Vagina (tissue), 2 donors: Measurements from ENCODE around the gene PCDHGA1. TPM values are rescaled to one million over a fixed set of nuclear protein-coding genes. Genes with fewer than 3 reads are reported as not detected.

Experiments
- DNase-seq, 2 donors: peaks; one replicate each; pipeline ENCODE4 v3.0.0-alpha.2; 2017; ENCODE audit errors: extremely low spot score in 2 of 2
- H3K27ac ChIP-seq: fragments of 200-600 bp; sonication (generic); one replicate; pipeline ENCODE4 v1.5.1; 2019
- H3K27me3 ChIP-seq: fragments of 200-600 bp; sonication (generic); one replicate; pipeline ENCODE4 v1.5.1; 2019
- H3K36me3 ChIP-seq, 2 donors: fragments of 200-600 bp; sonication (generic); one replicate each; pipeline ENCODE4 v1.5.1; 2017 to 2019
- H3K4me1 ChIP-seq: fragments of 200-600 bp; sonication (generic); one replicate; pipeline ENCODE4 v1.5.1; 2019
- H3K4me3 ChIP-seq, 2 donors: fragments of 200-600 bp; sonication (generic); 1 replicate in 1 of 2; 2 replicates in 1 of 2; pipeline ENCODE4 v1.5.1; 2016 to 2019
- H3K9me3 ChIP-seq: fragments of 200-600 bp; sonication (generic); one replicate; pipeline ENCODE4 v1.5.1; 2019
- POLR2A ChIP-seq, 2 donors: fragments of 450-650 bp; IDR thresholded peaks; one replicate each; pipeline ENCODE4 v1.6.1; 2017; ENCODE audit warnings: antibody characterized with exemption in 2 of 2, mild to moderate bottlenecking in 2 of 2, moderate library complexity in 2 of 2
- POLR2AphosphoS5 ChIP-seq, 2 donors: sonication (generic); formaldehyde crosslinking; IDR thresholded peaks; one replicate each; pipeline ENCODE4 v1.9.0; 2017; ENCODE audit warnings: antibody characterized with exemption in 2 of 2, mild to moderate bottlenecking in 2 of 2, low read depth in 1 of 2; ENCODE audit not compliant: insufficient read depth in 1 of 2
- intact Hi-C: fragments of 100-400 bp; cut with DNase I; formaldehyde crosslinking; loops from one replicate; pipeline ENCODE4 v1.15.1; 2023
- total RNA-seq: library from RNA; depleted of rRNA; stranded (reverse); fragments of >200 nt; gene quantifications from one replicate; pipeline ENCODE4 v1.2.3, GENCODE V29; 2016
- TF ChIP-seq, protein P1 (sequence below), 3 experiments: fragments of 450-650 bp in 2 of 3; fragments of 200-600 bp in 1 of 3; sonication (generic) in 1 of 3; IDR thresholded peaks; one replicate each; pipeline ENCODE4 v1.5.1; 2017 to 2019; ENCODE audit warnings: antibody characterized with exemption in 3 of 3, mild to moderate bottlenecking in 2 of 3, moderate library complexity in 2 of 3

PCDHGA1 gene
- total RNA-seq, 1 donor from 2014 or later = not detected

DNA sequence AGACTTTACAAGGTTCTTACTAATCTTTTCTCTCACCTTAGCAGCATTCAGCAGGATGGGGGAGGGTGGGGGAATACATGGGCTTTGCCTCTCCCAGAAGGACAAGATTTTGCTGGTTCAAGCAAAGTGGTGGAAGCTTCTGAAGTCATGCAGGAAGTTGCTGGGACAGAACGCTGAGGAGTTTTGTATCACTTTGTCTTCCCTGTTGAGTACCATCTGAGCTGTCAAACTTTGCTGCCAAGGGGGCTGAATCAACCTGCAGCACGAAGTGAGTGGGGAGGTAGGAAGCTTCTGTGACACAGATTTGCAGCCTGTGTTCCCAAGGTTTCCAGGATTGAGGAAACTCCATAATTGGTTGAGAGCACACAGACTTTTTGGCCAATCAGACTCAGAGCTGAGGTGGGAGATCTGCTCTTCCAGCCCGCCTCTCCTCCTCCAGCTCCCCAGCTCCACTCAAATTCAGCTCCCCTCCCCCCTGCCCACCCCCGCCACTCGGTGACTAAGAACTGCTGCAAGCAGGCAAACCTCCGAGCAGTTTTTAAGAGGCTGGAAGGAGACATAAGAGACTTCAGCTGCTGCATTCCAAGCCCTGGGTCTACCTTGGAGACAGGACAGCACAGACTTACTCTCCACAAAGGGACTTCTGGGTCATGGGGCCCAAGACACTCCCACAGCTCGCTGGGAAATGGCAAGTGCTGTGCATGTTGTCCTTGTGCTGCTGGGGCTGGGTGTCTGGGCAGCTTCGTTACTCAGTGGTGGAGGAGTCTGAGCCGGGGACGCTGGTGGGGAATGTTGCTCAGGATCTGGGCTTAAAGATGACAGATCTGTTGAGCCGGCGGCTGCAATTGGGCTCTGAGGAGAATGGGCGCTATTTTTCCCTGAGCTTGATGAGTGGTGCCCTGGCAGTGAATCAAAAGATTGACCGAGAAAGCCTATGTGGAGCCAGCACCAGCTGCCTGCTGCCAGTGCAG lies 158.6 kb downstream of the PCDHGA1 start, which contains the start of gene PCDHGC5:
TSS of gene PCDHGC5 (plus strand) at position 491 of the 971 bp plus-strand sequence. CDS start at position 651, 160 bp downstream.
- DNase-seq = no peak
- Histone ChIP-seq H3K36me3 (peaks cover 0 to 7% of the 10 kb centered on the region in 2 donors), H3K4me1 (peaks cover 65% of the 10 kb centered on the region), H3K9me3 (no peaks in the 10 kb centered on the region), H3K4me3 (no peak within 1 kb of the TSS), H3K27me3 (no peaks in the 10 kb centered on the region), H3K27ac (peak within 1 kb of the TSS; percentile 58)
- TF ChIP-seq POLR2A (IDR thresholded peaks at IDR 0.05) (no peak), POLR2AphosphoS5 (IDR thresholded peaks at IDR 0.05; ENCODE audit: insufficient read depth in 1 of 2, low read depth in 1 of 2) (no peak)
- TF ChIP-seq, protein P1, sequence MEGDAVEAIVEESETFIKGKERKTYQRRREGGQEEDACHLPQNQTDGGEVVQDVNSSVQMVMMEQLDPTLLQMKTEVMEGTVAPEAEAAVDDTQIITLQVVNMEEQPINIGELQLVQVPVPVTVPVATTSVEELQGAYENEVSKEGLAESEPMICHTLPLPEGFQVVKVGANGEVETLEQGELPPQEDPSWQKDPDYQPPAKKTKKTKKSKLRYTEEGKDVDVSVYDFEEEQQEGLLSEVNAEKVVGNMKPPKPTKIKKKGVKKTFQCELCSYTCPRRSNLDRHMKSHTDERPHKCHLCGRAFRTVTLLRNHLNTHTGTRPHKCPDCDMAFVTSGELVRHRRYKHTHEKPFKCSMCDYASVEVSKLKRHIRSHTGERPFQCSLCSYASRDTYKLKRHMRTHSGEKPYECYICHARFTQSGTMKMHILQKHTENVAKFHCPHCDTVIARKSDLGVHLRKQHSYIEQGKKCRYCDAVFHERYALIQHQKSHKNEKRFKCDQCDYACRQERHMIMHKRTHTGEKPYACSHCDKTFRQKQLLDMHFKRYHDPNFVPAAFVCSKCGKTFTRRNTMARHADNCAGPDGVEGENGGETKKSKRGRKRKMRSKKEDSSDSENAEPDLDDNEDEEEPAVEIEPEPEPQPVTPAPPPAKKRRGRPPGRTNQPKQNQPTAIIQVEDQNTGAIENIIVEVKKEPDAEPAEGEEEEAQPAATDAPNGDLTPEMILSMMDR (IDR thresholded peaks at IDR 0.05) = no peak
- intact Hi-C loops = no loop called here

DNA sequence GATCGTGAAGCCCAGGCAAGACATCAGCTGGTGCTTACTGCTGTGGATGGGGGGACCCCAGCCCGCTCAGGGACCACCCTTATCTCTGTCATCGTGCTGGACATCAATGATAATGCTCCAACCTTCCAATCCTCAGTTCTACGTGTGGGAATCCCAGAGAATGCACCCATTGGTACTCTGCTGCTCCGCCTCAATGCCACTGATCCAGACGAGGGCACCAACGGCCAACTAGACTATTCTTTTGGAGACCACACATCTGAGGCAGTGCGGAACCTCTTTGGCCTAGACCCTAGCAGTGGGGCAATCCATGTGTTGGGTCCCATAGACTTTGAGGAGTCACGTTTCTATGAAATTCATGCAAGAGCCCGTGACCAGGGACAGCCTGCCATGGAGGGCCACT lies 159.5 kb downstream of the PCDHGA1 start:
- TF ChIP-seq, protein P1 (IDR thresholded peaks at IDR 0.05) = no peak
- TF ChIP-seq POLR2A (IDR thresholded peaks at IDR 0.05) (no peak), POLR2AphosphoS5 (IDR thresholded peaks at IDR 0.05; ENCODE audit: insufficient read depth in 1 of 2, low read depth in 1 of 2) (no peak)
- Histone ChIP-seq H3K9me3 (no peaks in the 10 kb centered on the region), H3K4me3 (no peak overlapping the region), H3K36me3 (peaks cover 0 to 7% of the 10 kb centered on the region in 2 donors), H3K4me1 (peaks cover 65% of the 10 kb centered on the region), H3K27me3 (no peaks in the 10 kb centered on the region), H3K27ac (peak overlapping the region; percentile 58)
- intact Hi-C loops = no loop called here
- no peak for DNase-seq

DNA sequence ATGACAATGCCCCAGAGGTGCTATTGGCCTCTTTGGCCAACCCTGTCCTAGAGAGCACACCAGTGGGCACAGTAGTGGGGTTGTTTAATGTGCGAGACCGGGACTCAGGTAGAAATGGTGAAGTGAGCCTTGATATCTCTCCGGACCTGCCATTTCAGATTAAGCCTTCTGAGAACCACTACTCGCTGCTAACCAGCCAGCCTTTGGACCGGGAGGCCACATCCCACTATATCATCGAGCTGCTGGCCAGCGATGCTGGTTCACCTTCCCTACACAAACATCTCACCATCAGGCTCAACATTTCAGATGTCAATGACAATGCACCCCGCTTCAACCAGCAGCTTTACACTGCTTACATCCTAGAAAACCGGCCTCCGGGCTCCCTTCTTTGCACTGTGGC lies 160.0 kb downstream of the PCDHGA1 start:
- Histone ChIP-seq H3K9me3 (no peaks in the 10 kb centered on the region), H3K27ac (no peak overlapping the region), H3K4me1 (peaks cover 65% of the 10 kb centered on the region), H3K36me3 (peaks cover 0 to 7% of the 10 kb centered on the region in 2 donors), H3K4me3 (no peak overlapping the region), H3K27me3 (no peaks in the 10 kb centered on the region)
- TF ChIP-seq, protein P1 (IDR thresholded peaks at IDR 0.05) = no peak
- TF ChIP-seq POLR2AphosphoS5 (IDR thresholded peaks at IDR 0.05; ENCODE audit: insufficient read depth in 1 of 2, low read depth in 1 of 2) (no peak), POLR2A (IDR thresholded peaks at IDR 0.05) (no peak)
- no peak for DNase-seq
- intact Hi-C loops = no loop called here

DNA sequence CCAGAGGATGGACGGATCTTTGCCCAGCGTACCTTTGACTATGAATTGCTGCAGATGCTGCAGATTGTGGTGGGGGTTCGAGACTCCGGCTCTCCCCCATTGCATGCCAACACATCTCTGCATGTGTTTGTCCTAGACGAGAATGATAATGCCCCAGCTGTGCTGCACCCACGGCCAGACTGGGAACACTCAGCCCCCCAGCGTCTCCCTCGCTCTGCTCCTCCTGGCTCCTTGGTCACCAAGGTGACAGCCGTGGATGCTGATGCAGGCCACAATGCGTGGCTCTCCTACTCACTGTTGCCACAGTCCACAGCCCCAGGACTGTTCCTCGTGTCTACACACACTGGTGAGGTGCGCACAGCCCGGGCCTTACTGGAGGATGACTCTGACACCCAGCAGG lies 160.5 kb downstream of the PCDHGA1 start:
- Histone ChIP-seq H3K4me3 (no peak overlapping the region), H3K27ac (no peak overlapping the region), H3K9me3 (no peaks in the 10 kb centered on the region), H3K27me3 (no peaks in the 10 kb centered on the region), H3K4me1 (peaks cover 64% of the 10 kb centered on the region), H3K36me3 (peaks cover 0 to 7% of the 10 kb centered on the region in 2 donors)
- TF ChIP-seq POLR2A (IDR thresholded peaks at IDR 0.05) = no peak
- TF ChIP-seq POLR2AphosphoS5 (IDR thresholded peaks at IDR 0.05; ENCODE audit: insufficient read depth in 1 of 2, low read depth in 1 of 2) = no peak
- TF ChIP-seq, protein P1 (IDR thresholded peaks at IDR 0.05) = no peak
- no peak for DNase-seq
- intact Hi-C loops = no loop called here
